ENCODE measurements around the gene AGBL1.

- TF ChIP-seq EZH2 (IDR thresholded peaks at IDR 0.05; ENCODE audit: low read length) (no peak), CTCF (optimal IDR thresholded peaks at IDR 0.05 in 1 of 3, IDR thresholded peaks at IDR 0.05 in 1 of 3, conservative IDR thresholded peaks at IDR 0.05 in 1 of 3; ENCODE audit: extremely low read depth in 1 of 3, insufficient read depth in 2 of 3, low read length in 3 of 3) (no peak)
Observed at GRCh38 chr15:86373147-86373546, 293.5 kb downstream of the AGBL1 start.
